Common myeloid progenitor, CD34-positive (primary cell): ENCODE results near the gene ELOVL6.

Source experiments
- CTCF ChIA-PET: fragments of 350-600 bp; sonication (Branson Sonifier 250); formaldehyde crosslinking; loops from one replicate; lab custom pipeline; 2021; ENCODE audit warnings: antibody characterized with exemption; lab: Charles Lee
- POLR2A ChIA-PET: fragments of 350-600 bp; sonication (Branson Sonifier 250); formaldehyde crosslinking; loops from one replicate; lab custom pipeline; 2021; ENCODE audit warnings: antibody characterized with exemption; lab: Charles Lee
- DNase-seq, 3 donors: peaks; one replicate each; pipeline versions ENCODE4 v3.0.0 to v3.0.0-alpha.2; 2013
- H3K27ac ChIP-seq, 2 experiments: 1 replicate in 1 of 2; 2 replicates in 1 of 2; pipeline ENCODE4 v1.7.0; 2013; ENCODE audit warnings: inconsistent platforms in 2 of 2, low read length in 2 of 2, mild to moderate bottlenecking in 2 of 2, low read depth in 1 of 2, moderate library complexity in 1 of 2; ENCODE audit not compliant: severe bottlenecking in 2 of 2, insufficient read depth in 1 of 2, poor library complexity in 1 of 2
- H3K27me3 ChIP-seq, 5 experiments: replicated peaks in 2 of 5; 1 replicate in 3 of 5; 2 replicates in 2 of 5; pipeline versions ENCODE4 v1.6.1 to v1.7.0; 2013; ENCODE audit warnings: low read length in 4 of 5, mild to moderate bottlenecking in 2 of 5, moderate library complexity in 2 of 5, inconsistent platforms in 1 of 5; ENCODE audit not compliant: insufficient read depth in 5 of 5, control insufficient read depth in 4 of 5
- H3K36me3 ChIP-seq, 4 experiments: 1 replicate in 2 of 4; 2 replicates in 2 of 4; pipeline versions ENCODE4 v1.6.1 to v1.7.0; 2013; ENCODE audit warnings: low read length in 3 of 4, control low read depth in 1 of 4, mild to moderate bottlenecking in 1 of 4; ENCODE audit not compliant: control insufficient read depth in 4 of 4, insufficient read depth in 4 of 4
- H3K4me1 ChIP-seq, 4 experiments: 1 replicate in 3 of 4; 2 replicates in 1 of 4; pipeline versions ENCODE4 v1.6.1 to v1.7.1; 2013; ENCODE audit warnings: low read length in 3 of 4, mild to moderate bottlenecking in 3 of 4, control low read depth in 1 of 4, inconsistent platforms in 1 of 4, moderate library complexity in 1 of 4; ENCODE audit not compliant: control insufficient read depth in 4 of 4, insufficient read depth in 4 of 4; ENCODE audit errors: control extremely low read depth in 1 of 4
- H3K4me3 ChIP-seq, 7 experiments: 1 replicate in 4 of 7; 2 replicates in 3 of 7; pipeline versions ENCODE4 v1.5.1 to v1.7.0; 2013; ENCODE audit warnings: mild to moderate bottlenecking in 7 of 7, low read length in 6 of 7, moderate library complexity in 6 of 7, inconsistent platforms in 2 of 7, low read depth in 2 of 7, control low read depth in 1 of 7; ENCODE audit not compliant: insufficient read depth in 4 of 7, control insufficient read depth in 1 of 7; ENCODE audit errors: extremely low read depth in 1 of 7
- H3K9me3 ChIP-seq, 5 experiments: 1 replicate in 4 of 5; 2 replicates in 1 of 5; pipeline versions ENCODE4 v1.6.1 to v1.7.1; 2013; ENCODE audit warnings: low read length in 4 of 5, mild to moderate bottlenecking in 2 of 5, inconsistent platforms in 1 of 5, low read depth in 1 of 5, moderate library complexity in 1 of 5; ENCODE audit not compliant: control insufficient read depth in 4 of 5, insufficient read depth in 2 of 5; ENCODE audit errors: control extremely low read depth in 1 of 5
- WGBS: methylation state at CpG from one replicate; pipeline ENCODE4 v1.1.5; 2013; ENCODE audit not compliant: insufficient coverage; 5-methylcytosine and 5-hydroxymethylcytosine counted together

ELOVL6 gene

DNA sequence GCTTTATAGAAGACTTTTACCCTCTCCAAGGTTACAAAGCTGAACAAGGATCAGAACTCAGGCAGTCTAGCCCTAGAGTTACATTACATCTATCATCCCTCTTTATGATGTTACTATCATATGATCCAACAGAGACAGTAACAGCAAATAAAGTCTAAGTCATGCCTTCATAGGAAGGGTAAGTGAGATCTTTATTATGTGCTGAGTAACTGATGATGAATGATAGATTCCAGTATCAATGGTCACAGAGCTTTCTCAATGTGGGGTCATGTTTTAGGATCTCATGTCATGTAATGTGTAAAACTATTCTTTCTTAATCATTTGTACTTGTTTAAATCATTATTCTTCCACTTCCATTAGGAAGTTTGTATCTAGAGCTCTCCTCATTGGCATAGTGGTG, 22.8 kb downstream of the ELOVL6 start:
- ChIA-PET CTCF (interaction anchor here (0.8 kb wide), 1 partner anchor 20 kb away, joined by 3 read pairs; no protein-coding TSS in a partner anchor), POLR2A (no interaction called here)
- no peak overlapping the region for H3K27ac ChIP-seq
- no peak overlapping the region for H3K4me3 ChIP-seq
- H3K9me3 ChIP-seq = no peaks in the 10 kb centered on the region
- H3K4me1 ChIP-seq = no peaks in the 10 kb centered on the region
- H3K36me3 ChIP-seq = peaks cover 0 to 47% (median 3%) of the 10 kb centered on the region in 4 experiments
- DNase-seq = no peak
- H3K27me3 ChIP-seq = no peaks in the 10 kb centered on the region

DNA sequence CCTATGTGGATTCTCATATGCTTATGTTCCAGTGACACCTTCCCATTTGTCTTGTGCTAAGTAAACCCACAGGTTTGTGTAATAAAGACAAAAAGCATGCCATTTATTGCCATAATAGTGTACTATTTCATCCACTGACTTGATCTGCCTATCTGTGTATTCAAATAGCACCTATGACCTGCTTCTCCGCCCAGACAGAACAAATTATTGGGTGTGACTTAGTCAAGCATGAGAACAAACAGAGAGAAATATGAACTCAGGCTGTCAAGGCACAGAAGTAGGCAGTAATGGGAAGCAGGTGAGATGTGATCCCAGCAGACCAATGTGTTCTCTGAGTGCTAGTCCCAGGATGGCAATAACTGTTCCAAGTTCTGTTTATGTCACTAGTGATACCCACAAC, 25.4 kb downstream of the ELOVL6 start:
- no peak overlapping the region for H3K27ac ChIP-seq
- peaks cover 0 to 29% (median 3%) of the 10 kb centered on the region in 4 experiments for H3K36me3 ChIP-seq
- ChIA-PET POLR2A (no interaction called here), CTCF (no interaction called here)
- no peaks in the 10 kb centered on the region for H3K27me3 ChIP-seq
- no CpG with 5 or more reads among the region's 1 CpG for WGBS
- no peaks in the 10 kb centered on the region for H3K9me3 ChIP-seq
- DNase-seq = no peak
- no peak overlapping the region for H3K4me3 ChIP-seq
- H3K4me1 ChIP-seq = no peaks in the 10 kb centered on the region

DNA sequence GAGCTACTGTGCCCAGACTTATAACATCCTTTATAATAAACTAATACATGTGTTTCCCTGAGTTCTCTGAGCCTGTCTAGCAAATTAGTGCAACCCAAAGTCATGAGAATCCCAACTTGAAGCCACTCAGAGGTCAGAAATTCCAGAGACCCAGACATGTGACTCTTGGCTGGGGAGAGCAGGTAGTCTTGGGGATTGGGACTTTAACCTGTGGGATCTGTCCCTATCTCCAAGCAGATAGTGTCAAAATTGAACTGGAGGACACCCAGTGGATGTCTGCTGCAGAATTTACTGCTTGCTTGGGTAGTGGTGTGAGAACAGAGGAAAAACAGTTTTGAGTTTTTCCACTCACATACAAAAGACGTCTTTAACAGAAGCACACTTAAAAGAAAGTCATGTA, 26.4 kb downstream of the ELOVL6 start:
- no peaks in the 10 kb centered on the region for H3K4me1 ChIP-seq
- ChIA-PET POLR2A (no interaction called here), CTCF (no interaction called here)
- no CpG with 5 or more reads among the region's 1 CpG for WGBS
- H3K27ac ChIP-seq = no peak overlapping the region
- peaks cover 0 to 20% (median 3%) of the 10 kb centered on the region in 4 experiments for H3K36me3 ChIP-seq
- no peaks in the 10 kb centered on the region for H3K27me3 ChIP-seq
- no peak for DNase-seq
- no peak overlapping the region for H3K4me3 ChIP-seq
- no peaks in the 10 kb centered on the region for H3K9me3 ChIP-seq

DNA sequence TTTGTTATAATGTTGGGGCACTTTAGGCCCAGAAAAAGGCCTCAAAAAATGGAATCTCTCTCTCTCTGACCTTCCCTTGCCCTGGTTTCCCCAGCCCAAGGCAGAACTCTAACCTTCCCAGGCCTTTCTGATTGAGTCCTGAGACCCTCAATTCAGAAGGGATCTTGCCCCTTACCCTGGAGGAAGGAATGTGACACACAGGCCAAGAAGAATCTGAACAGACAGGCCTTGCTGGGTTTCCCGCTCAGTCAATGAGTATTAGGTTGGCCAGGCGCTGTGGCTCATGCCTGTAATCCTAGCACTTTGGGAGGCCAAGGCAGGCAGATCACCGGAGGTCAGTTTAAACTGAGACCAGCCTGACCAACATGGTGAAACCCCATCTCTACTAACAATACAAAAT, 27.6 kb downstream of the ELOVL6 start:
- H3K4me1 ChIP-seq = peaks cover 0 to 4% (median 2%) of the 10 kb centered on the region in 4 experiments
- no peak overlapping the region for H3K27ac ChIP-seq
- peaks cover 0 to 23% (median 3%) of the 10 kb centered on the region in 4 experiments for H3K36me3 ChIP-seq
- CTCF ChIA-PET = no interaction called here
- POLR2A ChIA-PET = no interaction called here
- H3K27me3 ChIP-seq = no peaks in the 10 kb centered on the region
- no CpG with 5 or more reads among the region's 3 CpGs for WGBS
- no peak overlapping the region for H3K4me3 ChIP-seq
- no peak for DNase-seq
- no peaks in the 10 kb centered on the region for H3K9me3 ChIP-seq

DNA sequence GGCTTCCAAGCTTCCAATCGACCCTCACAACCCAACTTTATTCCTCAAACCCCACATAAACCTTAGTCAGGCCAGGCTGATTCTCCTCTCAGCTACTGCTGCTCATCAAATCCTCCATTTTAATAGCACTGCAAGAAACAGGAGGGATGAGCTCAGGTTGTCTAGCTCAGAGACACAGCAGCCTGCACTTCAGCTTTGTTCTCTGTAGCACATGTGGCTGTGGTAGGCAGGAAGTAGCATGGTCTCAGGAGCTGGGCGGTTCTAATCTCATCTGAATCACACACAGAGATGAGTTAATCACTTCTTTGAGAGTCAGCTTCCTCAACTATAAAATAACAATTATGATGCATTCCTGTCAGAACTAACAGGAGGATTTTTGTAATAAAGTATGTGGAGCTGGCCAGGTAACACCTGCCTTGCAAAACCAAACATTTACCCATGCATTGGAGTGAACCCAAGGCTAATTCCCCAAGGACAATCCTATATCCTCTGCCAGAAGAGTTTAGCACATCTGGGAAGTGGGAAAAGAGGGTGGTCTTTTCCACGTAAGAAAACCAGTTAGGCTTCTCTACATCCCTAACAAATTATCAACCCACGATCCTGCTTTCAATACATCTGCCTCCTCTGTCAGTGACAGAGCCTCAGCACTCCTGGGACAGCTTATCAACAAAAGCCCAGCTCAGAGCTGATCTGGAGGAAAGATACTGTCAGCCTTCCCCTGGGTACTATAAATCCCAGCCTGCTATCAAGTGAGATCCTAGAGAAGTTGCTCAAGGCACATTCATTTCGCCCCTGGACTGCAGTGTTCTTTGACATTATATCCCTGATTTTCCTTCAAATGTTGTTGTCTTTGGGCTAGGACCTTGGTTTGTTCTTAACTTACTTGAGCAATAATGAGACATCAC, 32.8 kb downstream of the ELOVL6 start:
- peaks cover 2 to 18% (median 13%) of the 10 kb centered on the region in 4 experiments for H3K4me1 ChIP-seq
- H3K4me3 ChIP-seq = no peak overlapping the region
- H3K27ac ChIP-seq = no peak overlapping the region
- DNase-seq = peak; percentile 22 to 82 (median 72)
- no peaks in the 10 kb centered on the region for H3K27me3 ChIP-seq
- WGBS = 37% methylated on average over 3 of the region's 5 CpGs
- peaks cover 0 to 2% (median 0%) of the 10 kb centered on the region in 5 experiments for H3K9me3 ChIP-seq
- POLR2A ChIA-PET = no interaction called here
- CTCF ChIA-PET = interaction anchor here (0.8 to 1.4 kb wide), 7 partner anchors 29 to 166 kb away, joined by 3 to 5 read pairs (median 3); no protein-coding TSS in a partner anchor
- H3K36me3 ChIP-seq = peaks cover 0 to 28% (median 0%) of the 10 kb centered on the region in 4 experiments

DNA sequence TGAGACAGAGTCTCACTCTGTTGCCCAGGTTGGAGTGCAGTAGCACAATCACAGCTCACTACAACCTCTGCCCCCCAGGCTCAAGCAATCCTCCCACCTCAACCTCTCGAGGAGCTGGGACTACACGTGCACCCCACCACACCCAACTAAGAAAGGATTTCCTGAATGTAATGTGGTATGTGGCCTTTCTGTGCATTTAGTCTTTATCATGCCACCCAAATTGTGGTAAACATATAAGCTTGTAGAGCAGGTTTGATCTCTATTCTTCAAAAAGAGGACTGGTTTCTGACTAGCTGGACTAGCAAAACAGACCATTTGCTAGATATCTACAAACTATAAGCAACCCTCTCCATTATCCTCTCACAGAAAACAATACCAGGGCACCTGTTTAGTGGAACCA, 33.6 kb downstream of the ELOVL6 start:
- Histone ChIP-seq H3K27ac (no peak overlapping the region), H3K4me1 (peaks cover 5 to 26% (median 14%) of the 10 kb centered on the region in 4 experiments), H3K36me3 (peaks cover 0 to 28% (median 0%) of the 10 kb centered on the region in 4 experiments), H3K9me3 (peaks cover 0 to 2% (median 0%) of the 10 kb centered on the region in 5 experiments), H3K4me3 (no peak overlapping the region), H3K27me3 (no peaks in the 10 kb centered on the region)
- ChIA-PET POLR2A (no interaction called here), CTCF (interaction anchor here (0.8 to 1.4 kb wide), 6 partner anchors 28 to 166 kb away, joined by 3 to 5 read pairs (median 3); no protein-coding TSS in a partner anchor)
- WGBS = no CpG with 5 or more reads among the region's 2 CpGs
- peak in 1 of 3 donors; percentile 35 for DNase-seq

DNA sequence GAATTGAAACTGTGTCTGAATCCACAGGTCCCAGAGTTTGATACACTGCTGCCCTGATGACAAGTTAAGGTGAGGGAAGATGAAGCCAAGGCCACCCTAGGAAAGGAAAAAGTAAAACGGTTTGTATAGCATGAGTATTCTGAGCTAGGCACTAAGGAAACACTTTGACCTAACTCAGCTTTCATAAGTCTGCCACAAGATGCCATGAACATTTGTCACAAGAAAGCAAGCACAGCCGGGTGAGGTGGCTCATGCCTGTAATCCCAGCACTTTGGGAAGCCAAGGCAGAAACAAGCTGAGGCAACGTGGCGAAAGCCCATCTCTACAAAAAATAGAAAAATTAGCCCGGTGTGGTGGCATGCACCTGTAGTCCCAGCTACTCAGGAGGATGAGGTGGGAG, 34.2 kb downstream of the ELOVL6 start:
- H3K36me3 ChIP-seq = peaks cover 0 to 28% (median 0%) of the 10 kb centered on the region in 4 experiments
- DNase-seq = no peak
- H3K9me3 ChIP-seq = peaks cover 0 to 2% (median 0%) of the 10 kb centered on the region in 5 experiments
- CTCF ChIA-PET = interaction anchor here (1.3 kb wide), 1 partner anchor 165 kb away, joined by 3 read pairs; no protein-coding TSS in a partner anchor
- no peak overlapping the region for H3K27ac ChIP-seq
- 100% methylated on average over 4 of the region's 5 CpGs for WGBS
- H3K4me3 ChIP-seq = no peak overlapping the region
- H3K27me3 ChIP-seq = no peaks in the 10 kb centered on the region
- POLR2A ChIA-PET = no interaction called here
- H3K4me1 ChIP-seq = peaks cover 5 to 27% (median 16%) of the 10 kb centered on the region in 4 experiments
